Measurements from ENCODE around the gene VMAC.

VMAC gene

DNA sequence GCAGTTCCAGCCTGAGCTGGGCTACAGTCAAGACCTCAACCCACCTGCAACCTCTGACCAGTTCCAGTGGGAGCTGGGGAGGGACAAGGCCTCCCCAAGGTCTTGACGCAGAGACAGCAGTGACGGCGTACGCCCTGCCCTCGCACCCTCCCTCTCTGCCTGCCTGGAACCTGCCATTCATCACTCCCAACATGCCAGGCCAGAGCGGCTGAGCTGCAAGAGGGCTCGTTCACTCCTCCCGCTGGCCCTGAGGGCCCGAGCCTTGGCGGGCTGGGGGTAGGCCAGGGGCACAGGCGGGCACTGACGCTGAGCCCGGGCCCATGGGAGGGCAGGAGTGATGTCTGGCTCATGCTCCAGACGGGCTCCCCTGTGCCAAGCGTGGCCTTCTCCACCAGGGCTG, 9.3 kb upstream of the VMAC start:
- Histone ChIP-seq H3K36me3 (ENCODE audit: control insufficient read depth, insufficient read depth, low read length) (peaks cover 11% of the 10 kb centered on the region), H3K4me3 (ENCODE audit: insufficient read depth, low read depth, low read length) (no peak overlapping the region), H3K9me3 (ENCODE audit: control insufficient read depth, low read length) (no peaks in the 10 kb centered on the region), H3K27me3 (ENCODE audit: control insufficient read depth, insufficient read depth, low read length, poor library complexity, severe bottlenecking) (no peaks in the 10 kb centered on the region), H3K4me1 (ENCODE audit: control insufficient read depth, insufficient read depth, low read length) (no peaks in the 10 kb centered on the region), H3K27ac (ENCODE audit: insufficient read depth, low read depth, low read length, poor library complexity, severe bottlenecking) (no peak overlapping the region)
- WGBS, 2 experiments: 83 to 86% methylated on average over 15 of the region's 15 CpGs

DNA sequence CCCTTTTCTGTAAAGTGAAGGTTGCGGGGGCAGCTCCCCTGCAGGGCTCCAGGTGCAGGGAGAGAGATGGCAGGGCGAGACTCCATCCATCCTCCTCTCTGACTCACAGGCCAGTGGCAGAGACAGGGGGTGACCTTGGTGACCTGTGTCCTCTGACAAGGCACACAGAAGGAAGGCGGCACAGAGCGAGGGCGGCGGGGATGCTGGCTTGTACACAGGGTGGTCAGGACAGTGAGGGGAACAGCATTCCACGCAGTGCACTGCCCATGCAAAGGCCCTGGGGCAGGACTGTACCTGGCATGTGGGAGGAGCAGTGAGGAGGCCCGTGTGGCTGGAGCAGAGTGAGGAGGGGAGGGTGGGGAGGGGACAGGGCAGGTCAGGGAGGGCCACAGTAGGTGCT, 8.8 kb upstream of the VMAC start:
- Histone ChIP-seq H3K27me3 (ENCODE audit: control insufficient read depth, insufficient read depth, low read length, poor library complexity, severe bottlenecking) (no peaks in the 10 kb centered on the region), H3K36me3 (ENCODE audit: control insufficient read depth, insufficient read depth, low read length) (peaks cover 11% of the 10 kb centered on the region), H3K4me3 (ENCODE audit: insufficient read depth, low read depth, low read length) (no peak overlapping the region), H3K9me3 (ENCODE audit: control insufficient read depth, low read length) (no peaks in the 10 kb centered on the region), H3K4me1 (ENCODE audit: control insufficient read depth, insufficient read depth, low read length) (no peaks in the 10 kb centered on the region), H3K27ac (ENCODE audit: insufficient read depth, low read depth, low read length, poor library complexity, severe bottlenecking) (no peak overlapping the region)
- WGBS, 2 experiments: 93 to 96% methylated on average over 8 of the region's 8 CpGs

DNA sequence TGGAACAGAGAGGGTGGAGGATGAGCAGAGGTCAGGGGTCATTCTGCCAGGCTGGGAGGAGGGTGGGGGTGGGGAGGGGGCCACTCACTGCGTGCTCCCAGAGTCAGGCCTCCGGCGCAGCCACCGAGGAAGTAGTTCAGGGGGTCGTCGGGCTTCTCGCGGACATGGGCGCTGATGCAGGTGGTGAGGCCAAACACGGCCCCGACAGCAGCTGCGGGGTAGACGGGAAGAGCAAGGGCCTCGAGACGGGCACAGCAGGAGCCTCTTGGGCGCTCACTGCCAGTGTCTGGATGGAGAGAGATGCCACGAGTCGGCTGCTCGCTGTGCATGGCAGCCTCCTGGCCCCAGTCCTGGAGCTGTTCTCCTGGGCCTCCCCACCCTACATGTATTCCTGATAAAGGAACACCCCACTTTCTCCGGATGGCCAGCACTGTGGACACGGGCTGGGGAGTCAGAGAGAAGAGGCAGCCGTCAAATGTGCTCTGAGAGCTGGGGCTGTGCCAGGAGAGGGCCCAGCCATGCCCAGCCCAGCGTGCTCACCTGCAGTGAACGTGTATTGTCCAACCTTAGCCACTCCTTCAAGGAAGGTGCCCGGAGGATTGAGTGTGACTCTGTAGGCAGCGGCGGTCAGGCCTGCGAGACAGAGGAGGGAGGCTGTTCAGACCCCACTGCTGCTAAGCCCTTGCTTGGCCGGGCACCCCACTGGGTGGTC, 8.2 kb upstream of the VMAC start:
- 93 to 94% methylated on average over 29 of the region's 29 CpGs for WGBS, 2 experiments
- Histone ChIP-seq H3K27ac (ENCODE audit: insufficient read depth, low read depth, low read length, poor library complexity, severe bottlenecking) (no peak overlapping the region), H3K36me3 (ENCODE audit: control insufficient read depth, insufficient read depth, low read length) (peaks cover 11% of the 10 kb centered on the region), H3K9me3 (ENCODE audit: control insufficient read depth, low read length) (no peaks in the 10 kb centered on the region), H3K4me1 (ENCODE audit: control insufficient read depth, insufficient read depth, low read length) (no peaks in the 10 kb centered on the region), H3K27me3 (ENCODE audit: control insufficient read depth, insufficient read depth, low read length, poor library complexity, severe bottlenecking) (no peaks in the 10 kb centered on the region), H3K4me3 (ENCODE audit: insufficient read depth, low read depth, low read length) (no peak overlapping the region)

GRCh38 chr19:5897189-5897969, 7.3 kb upstream of the VMAC start:
- Histone ChIP-seq H3K27me3 (ENCODE audit: control insufficient read depth, insufficient read depth, low read length, poor library complexity, severe bottlenecking) (no peaks in the 10 kb centered on the region), H3K4me1 (ENCODE audit: control insufficient read depth, insufficient read depth, low read length) (no peaks in the 10 kb centered on the region), H3K36me3 (ENCODE audit: control insufficient read depth, insufficient read depth, low read length) (peaks cover 11% of the 10 kb centered on the region), H3K4me3 (ENCODE audit: insufficient read depth, low read depth, low read length) (no peak overlapping the region), H3K9me3 (ENCODE audit: control insufficient read depth, low read length) (no peaks in the 10 kb centered on the region), H3K27ac (ENCODE audit: insufficient read depth, low read depth, low read length, poor library complexity, severe bottlenecking) (no peak overlapping the region)
- WGBS, 2 experiments: 92 to 94% methylated on average over 30 of the region's 30 CpGs

DNA sequence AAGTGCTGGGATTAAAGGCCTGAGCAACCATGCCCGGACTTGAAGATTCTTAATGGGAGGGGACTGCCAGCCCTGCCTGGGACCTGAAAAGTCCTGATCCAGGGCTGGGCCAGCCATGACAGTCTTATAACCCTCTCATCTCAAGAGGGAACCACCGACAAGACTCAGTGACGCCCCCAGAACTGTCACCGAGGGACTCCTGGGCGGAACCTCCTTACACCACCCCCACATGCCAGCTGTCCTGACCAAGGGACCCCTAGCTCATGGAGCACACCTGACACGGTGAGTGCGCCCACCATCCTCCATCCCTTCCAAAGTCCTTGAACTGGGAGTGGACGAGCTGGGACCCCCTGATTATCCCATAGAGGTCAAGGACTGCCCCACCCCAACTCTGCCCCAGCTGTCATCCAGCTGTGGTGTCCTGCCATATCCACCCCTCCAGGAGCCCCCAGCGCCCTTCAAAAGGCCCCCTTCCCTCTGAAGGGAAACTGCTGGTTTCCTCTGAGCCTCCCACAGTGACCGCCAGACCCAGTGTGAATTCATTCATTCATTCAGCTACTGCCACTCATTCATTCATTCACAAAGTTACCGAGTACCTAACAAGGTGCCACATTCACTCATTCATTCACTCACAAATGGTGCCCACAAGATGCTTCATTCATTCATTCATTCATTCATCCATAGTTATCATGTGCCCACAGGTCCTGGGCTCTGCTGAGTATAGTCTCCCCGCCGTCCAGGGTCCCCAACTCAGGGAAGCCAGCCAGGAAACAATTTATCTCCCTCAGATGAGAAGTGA, 4.7 kb upstream of the VMAC start:
- H3K4me3 ChIP-seq (ENCODE audit: insufficient read depth, low read depth, low read length): no peak overlapping the region
- H3K27ac ChIP-seq (ENCODE audit: insufficient read depth, low read depth, low read length, poor library complexity, severe bottlenecking): no peak overlapping the region
- 94 to 96% methylated on average over 13 of the region's 13 CpGs for WGBS, 2 experiments
- H3K27me3 ChIP-seq (ENCODE audit: control insufficient read depth, insufficient read depth, low read length, poor library complexity, severe bottlenecking): no peaks in the 10 kb centered on the region
- H3K36me3 ChIP-seq (ENCODE audit: control insufficient read depth, insufficient read depth, low read length): peaks cover 11% of the 10 kb centered on the region
- peaks cover 5% of the 10 kb centered on the region for H3K4me1 ChIP-seq (ENCODE audit: control insufficient read depth, insufficient read depth, low read length)
- no peaks in the 10 kb centered on the region for H3K9me3 ChIP-seq (ENCODE audit: control insufficient read depth, low read length)

GRCh38 chr19:5900976-5901375, 3.7 kb upstream of the VMAC start:
- no peak overlapping the region for H3K27ac ChIP-seq (ENCODE audit: insufficient read depth, low read depth, low read length, poor library complexity, severe bottlenecking)
- peaks cover 5% of the 10 kb centered on the region for H3K4me1 ChIP-seq (ENCODE audit: control insufficient read depth, insufficient read depth, low read length)
- H3K4me3 ChIP-seq (ENCODE audit: insufficient read depth, low read depth, low read length): no peak overlapping the region
- H3K9me3 ChIP-seq (ENCODE audit: control insufficient read depth, low read length): no peaks in the 10 kb centered on the region
- no peaks in the 10 kb centered on the region for H3K27me3 ChIP-seq (ENCODE audit: control insufficient read depth, insufficient read depth, low read length, poor library complexity, severe bottlenecking)
- H3K36me3 ChIP-seq (ENCODE audit: control insufficient read depth, insufficient read depth, low read length): peaks cover 11% of the 10 kb centered on the region
- WGBS, 2 experiments: 94 to 95% methylated on average over 8 of the region's 8 CpGs

- H3K9me3 ChIP-seq (ENCODE audit: control insufficient read depth, low read length): no peaks in the 10 kb centered on the region
- peak overlapping the region; percentile 94 for H3K27ac ChIP-seq (ENCODE audit: insufficient read depth, low read depth, low read length, poor library complexity, severe bottlenecking)
- 0 to 1% methylated on average over 27 of the region's 27 CpGs for WGBS, 2 experiments
- peak overlapping the region; percentile 99 for H3K4me3 ChIP-seq (ENCODE audit: insufficient read depth, low read depth, low read length)
- peaks cover 5% of the 10 kb centered on the region for H3K4me1 ChIP-seq (ENCODE audit: control insufficient read depth, insufficient read depth, low read length)
- peaks cover 6% of the 10 kb centered on the region for H3K36me3 ChIP-seq (ENCODE audit: control insufficient read depth, insufficient read depth, low read length)
- H3K27me3 ChIP-seq (ENCODE audit: control insufficient read depth, insufficient read depth, low read length, poor library complexity, severe bottlenecking): no peaks in the 10 kb centered on the region
Observed at GRCh38 chr19:5903056-5903623, 1.5 kb upstream of the VMAC start.

GRCh38 chr19:5903624-5904351, 884 bp upstream of the VMAC start, which contains the start of gene NDUFA11:
Gene NDUFA11, minus strand, starts transcription at chr19:5903790. Its CDS starts 82 bp downstream, at chr19:5903708.
- WGBS, 2 experiments: 0% methylated on average over 57 of the region's 57 CpGs
- peaks cover 5% of the 10 kb centered on the region for H3K4me1 ChIP-seq (ENCODE audit: control insufficient read depth, insufficient read depth, low read length)
- no peaks in the 10 kb centered on the region for H3K9me3 ChIP-seq (ENCODE audit: control insufficient read depth, low read length)

GRCh38 chr19:5905114-5905778, 574 bp downstream of the VMAC start:
- Histone ChIP-seq H3K4me1 (ENCODE audit: control insufficient read depth, insufficient read depth, low read length) (peaks cover 5% of the 10 kb centered on the region), H3K27ac (ENCODE audit: insufficient read depth, low read depth, low read length, poor library complexity, severe bottlenecking) (no peak overlapping the region), H3K4me3 (ENCODE audit: insufficient read depth, low read depth, low read length) (peak overlapping the region; percentile 57), H3K9me3 (ENCODE audit: control insufficient read depth, low read length) (no peaks in the 10 kb centered on the region), H3K36me3 (ENCODE audit: control insufficient read depth, insufficient read depth, low read length) (peaks cover under 1% of the 10 kb centered on the region), H3K27me3 (ENCODE audit: control insufficient read depth, insufficient read depth, low read length, poor library complexity, severe bottlenecking) (no peaks in the 10 kb centered on the region)
- WGBS, 2 experiments: 58 to 61% methylated on average over 30 to 31 of the region's 31 CpGs

More at GRCh38 chr19:5903624-5904351, 884 bp upstream of the VMAC start, which contains the start of gene NDUFA11:
- H3K27ac ChIP-seq (ENCODE audit: insufficient read depth, low read depth, low read length, poor library complexity, severe bottlenecking): peak within 1 kb of the TSS; percentile 94
- no peaks in the 10 kb centered on the region for H3K27me3 ChIP-seq (ENCODE audit: control insufficient read depth, insufficient read depth, low read length, poor library complexity, severe bottlenecking)
- peaks cover 6% of the 10 kb centered on the region for H3K36me3 ChIP-seq (ENCODE audit: control insufficient read depth, insufficient read depth, low read length)
- H3K4me3 ChIP-seq (ENCODE audit: insufficient read depth, low read depth, low read length): peak within 1 kb of the TSS; percentile 99
